Skin epidermis (tissue), 12 donors: ENCODE data around the gene NKAIN2.

Source experiments
- H3K27ac ChIP-seq, 21 experiments: fragments of 200-600 bp; sonication (generic) in 11 of 21; one replicate each; pipeline ENCODE4 v1.5.0; 2020; ENCODE audit warnings: mild to moderate bottlenecking in 3 of 21, inconsistent platforms in 2 of 21, moderate library complexity in 2 of 21
- H3K4me3 ChIP-seq, 7 experiments: fragments of 200-600 bp; sonication (generic) in 2 of 7; one replicate each; pipeline ENCODE4 v1.5.0; 2020; ENCODE audit warnings: inconsistent platforms in 2 of 7, mild to moderate bottlenecking in 2 of 7, moderate library complexity in 1 of 7

Gene NKAIN2

DNA sequence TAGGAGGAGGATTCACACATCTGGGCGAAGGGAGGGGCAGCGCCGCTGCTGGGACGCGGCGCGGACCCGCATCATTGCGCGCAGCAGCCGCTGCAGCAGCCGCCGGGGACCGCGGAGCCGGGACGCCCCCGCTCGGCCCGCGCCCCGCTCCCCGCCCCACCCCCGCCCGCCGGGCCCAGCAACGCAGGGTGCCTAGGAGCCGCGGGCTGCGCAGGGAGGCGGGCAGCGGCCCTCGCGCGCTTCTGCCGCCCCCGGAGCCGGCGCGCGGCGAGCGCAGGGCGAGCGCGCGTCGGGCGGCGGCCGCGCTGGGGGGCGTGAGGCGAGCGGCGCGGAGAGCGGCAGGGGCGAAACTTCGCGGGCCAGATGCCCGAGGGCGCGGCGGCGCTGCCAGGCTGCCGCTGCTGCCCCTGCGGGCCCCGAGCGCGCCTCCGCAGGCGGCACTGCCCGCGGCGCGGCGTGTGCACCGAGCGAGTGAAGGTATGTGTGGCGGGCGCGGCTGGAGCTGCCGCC lies at the start of gene NKAIN2:
NKAIN2 (plus strand) TSS at position 362 of the 510 bp plus-strand sequence.
- Histone ChIP-seq H3K4me3 (peak within 1 kb of the TSS; percentile 9 to 46 (median 27)), H3K27ac (no peak within 1 kb of the TSS)

DNA sequence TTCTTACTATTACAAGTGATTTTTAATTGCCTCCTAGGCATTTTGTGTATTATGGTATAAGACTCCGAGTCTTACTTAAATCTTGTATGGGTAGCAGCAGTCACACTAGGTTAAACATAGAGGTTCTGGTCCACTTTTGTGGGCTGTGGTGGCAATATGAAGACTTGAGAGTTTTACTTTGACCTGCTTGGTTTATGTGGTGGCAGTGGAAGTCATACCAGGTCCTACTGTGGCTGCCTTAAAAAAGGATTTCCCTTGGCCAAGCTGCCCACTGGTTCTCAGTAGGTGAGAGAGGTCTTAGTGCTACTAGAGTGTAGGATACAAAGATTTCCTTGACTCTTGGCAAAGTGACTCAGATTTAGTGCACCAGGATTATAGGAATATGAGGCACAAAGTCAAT lies 44.2 kb upstream of the NKAIN2 start:
- no peak overlapping the region for H3K27ac ChIP-seq
- no peak overlapping the region for H3K4me3 ChIP-seq

DNA sequence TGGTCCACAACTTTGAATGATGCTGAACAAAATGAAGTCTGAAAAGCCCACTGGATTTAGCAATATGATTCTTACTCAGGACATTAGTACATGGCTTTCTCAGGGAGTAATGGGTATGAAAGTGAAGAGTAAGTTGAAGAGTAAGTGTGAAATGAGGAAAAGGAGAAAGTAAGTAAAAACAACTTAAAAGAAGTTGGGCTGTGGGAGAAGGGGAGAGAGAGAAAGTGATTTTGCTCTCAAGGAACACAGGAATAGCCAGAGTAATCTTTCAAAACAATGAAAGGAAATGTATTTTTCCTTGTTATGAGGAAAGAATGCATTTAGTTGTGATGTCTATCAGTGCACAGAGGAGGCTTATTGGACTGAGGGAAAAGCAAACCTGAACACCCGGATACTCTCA lies 39.8 kb upstream of the NKAIN2 start:
- Histone ChIP-seq H3K4me3 (no peak overlapping the region), H3K27ac (no peak overlapping the region)

DNA sequence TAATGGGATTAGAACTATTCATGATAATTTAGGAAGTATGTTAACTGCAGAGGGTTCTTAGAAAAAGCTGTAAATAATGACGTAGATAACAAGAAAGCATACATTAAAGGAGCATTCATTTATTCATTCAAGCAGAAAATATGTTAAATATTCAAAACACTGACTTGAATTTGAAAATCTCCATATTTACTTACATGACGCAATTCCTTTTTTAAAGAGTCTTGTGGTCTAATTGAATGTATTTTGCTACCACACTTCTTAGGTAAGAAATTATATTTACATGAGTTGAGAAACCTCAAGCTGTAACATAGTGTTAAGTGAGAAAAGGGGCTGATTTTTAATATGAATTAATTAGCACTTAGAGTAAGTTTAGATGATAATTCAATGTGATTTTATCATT lies 38.9 kb upstream of the NKAIN2 start:
- H3K4me3 ChIP-seq, result no peak overlapping the region
- no peak overlapping the region for H3K27ac ChIP-seq

DNA sequence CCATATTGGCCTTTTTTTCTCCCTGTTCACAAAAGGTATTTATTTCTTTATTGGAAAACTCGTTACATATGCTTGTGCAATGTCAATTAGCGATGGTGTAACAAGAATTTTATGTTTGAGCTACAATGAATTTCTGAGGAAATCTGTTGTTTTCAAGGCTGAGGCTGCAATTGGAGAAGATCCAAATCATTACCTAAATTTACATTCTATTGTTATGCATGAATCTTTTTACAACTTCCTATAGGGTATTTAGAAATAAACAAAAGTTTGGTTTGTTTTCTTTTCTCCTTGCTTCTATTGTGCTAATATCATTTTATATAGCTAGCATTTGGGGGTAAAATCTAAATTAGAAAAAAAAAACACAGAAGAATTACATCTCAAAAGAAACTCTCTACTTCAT lies 34.7 kb upstream of the NKAIN2 start:
- Histone ChIP-seq H3K4me3 (no peak overlapping the region), H3K27ac (no peak overlapping the region)

DNA sequence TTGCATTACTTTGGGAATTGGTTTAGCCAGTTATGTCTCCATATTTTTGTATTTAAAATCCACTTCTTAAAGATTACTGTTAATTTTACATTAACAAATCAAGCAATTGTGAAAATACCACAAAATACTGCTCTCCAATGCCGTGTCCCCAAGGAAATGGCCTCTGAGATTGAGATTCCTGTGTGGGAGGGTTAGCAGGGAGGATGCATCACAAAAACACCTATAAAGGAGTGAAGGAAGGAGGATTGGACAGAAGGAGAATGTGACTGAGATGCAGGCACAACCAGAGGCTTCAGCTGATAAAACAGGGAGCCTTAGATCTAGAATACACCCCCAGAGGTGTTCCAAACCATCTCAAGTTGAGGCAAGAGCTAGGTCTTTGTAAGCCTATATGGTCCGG lies 34.2 kb upstream of the NKAIN2 start:
- H3K4me3 ChIP-seq, result no peak overlapping the region
- no peak overlapping the region for H3K27ac ChIP-seq

DNA sequence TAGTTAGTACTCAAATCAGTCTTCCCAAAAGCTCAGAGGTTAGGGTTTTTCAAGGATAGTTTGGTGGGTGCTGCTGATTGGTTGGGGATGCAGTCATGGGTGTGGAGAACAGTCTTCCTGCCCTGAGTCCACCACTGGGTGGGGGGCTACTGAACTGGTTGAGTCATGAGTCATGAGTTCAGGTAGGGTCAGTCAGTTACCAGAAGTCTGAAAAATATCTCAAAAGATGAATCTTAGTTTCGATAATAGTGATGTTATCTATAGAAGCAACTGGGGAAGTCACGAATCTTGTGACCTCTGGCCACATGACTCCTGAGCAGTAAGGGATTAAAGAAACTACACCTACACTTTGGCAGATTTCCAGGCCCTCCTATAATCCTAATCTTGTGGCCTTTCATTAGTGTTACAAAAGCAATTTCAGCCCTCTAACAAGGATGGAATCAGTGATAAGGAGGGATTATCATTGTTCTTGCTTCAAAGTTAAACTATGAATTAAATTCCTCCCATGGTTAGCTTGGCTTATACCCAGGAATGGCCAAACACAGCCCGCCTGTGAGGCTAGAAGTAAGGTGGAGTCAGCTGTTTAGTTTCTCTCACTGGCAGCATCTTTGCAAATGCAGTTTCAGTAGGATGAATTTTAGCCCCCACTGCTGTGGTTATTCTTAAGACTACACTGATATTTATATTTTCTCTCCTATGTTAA lies 33.3 kb upstream of the NKAIN2 start:
- Histone ChIP-seq H3K27ac (no peak overlapping the region), H3K4me3 (no peak overlapping the region)

DNA sequence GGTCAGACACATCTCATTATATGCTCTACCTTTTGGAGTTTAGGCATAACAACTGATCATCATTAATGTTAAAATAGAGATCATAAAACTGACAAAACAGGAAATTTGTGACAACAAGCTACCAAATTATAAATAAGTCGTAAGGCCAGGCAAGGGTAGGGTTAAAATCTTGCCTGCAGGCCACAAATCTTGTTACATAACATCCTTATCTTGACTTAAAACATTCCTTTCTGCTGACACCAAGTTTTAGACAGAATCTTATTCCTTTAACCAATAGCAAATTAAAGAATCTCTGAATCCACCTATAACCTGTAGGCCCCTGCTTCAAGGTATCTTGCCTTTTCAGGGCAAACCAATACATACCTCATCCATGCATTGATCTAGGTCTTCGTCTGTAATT lies 32.5 kb upstream of the NKAIN2 start:
- Histone ChIP-seq H3K4me3 (no peak overlapping the region), H3K27ac (no peak overlapping the region)

DNA sequence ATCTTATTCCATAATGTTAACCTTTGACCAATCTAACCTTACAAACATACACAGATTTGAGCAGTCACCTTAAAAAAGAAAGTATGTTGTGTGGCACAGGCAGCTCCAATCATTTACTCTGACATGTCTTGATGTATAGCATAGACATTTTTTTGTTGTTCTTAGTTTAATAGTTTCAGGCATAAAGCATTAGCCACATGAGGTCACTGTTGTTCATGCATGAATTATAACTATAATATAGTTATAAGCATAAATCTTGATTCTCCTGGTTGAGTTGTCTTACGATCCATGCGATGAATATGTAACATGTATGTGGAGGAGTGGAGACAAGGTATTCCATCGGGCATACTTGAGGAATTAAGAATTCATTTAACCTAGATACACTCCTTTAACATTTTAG lies 26.1 kb upstream of the NKAIN2 start:
- no peak overlapping the region for H3K4me3 ChIP-seq

DNA sequence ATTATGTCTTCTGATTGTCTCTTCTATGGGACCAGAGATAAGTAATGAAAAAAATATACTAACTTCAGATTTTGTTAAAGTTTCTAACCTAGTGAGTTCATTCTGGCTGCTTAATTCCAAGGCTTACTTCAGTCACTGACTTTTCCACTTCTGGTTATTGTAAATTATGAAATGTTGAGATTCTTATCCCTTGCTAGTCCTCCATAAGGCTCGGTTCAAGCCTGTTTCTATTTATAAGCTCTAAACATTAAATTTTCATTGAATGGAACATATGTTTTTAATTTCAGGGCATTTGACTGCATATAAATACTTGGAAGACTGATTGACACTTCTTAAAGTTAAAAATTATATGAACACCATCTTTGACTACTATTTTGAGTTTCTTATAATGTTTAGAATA lies 23.6 kb upstream of the NKAIN2 start:
- no peak overlapping the region for H3K4me3 ChIP-seq

More for the DNA sequence above, 26.1 kb upstream of the NKAIN2 start:
- no peak overlapping the region for H3K27ac ChIP-seq

DNA sequence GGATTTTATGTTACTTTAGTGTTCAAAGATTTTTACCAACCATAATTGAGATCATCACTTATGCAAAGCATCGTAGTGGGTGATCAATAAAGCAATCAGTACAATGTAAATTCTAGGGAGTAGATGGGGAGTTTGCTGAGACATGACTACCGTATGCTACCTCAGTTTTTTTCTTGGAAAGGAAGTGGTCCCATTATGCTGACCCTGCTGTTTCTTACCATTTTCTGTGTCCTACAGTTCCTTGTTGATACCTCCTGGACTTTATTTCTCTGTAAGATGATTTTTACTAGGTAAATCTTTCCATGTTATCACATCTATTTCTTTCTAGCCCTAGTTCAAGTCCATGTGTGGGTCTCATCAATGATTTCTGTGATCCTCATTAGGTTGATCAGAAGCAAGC lies 19.3 kb upstream of the NKAIN2 start:
- Histone ChIP-seq H3K27ac (no peak overlapping the region), H3K4me3 (no peak overlapping the region)

More for the DNA sequence above, 23.6 kb upstream of the NKAIN2 start:
- H3K27ac ChIP-seq, result no peak overlapping the region

DNA sequence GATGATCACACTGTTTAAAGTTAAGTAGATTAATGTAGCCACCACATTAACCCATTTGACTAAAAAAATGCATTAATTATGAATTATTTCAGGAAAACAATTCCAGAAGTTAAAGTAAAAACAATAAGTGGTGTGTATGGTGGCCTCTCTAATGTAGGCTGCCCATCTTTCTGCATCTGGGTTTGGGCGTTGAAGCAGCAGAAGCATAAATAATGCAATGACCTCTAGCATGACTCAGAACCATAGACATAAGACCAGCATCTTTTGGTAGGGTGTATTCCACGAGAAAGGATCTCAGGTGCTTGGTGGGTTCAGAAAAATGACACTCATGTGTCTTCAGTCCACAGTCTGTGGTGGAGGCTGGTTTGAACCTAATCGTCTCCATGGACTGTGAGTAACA lies 18.6 kb upstream of the NKAIN2 start:
- Histone ChIP-seq H3K4me3 (no peak overlapping the region), H3K27ac (no peak overlapping the region)

DNA sequence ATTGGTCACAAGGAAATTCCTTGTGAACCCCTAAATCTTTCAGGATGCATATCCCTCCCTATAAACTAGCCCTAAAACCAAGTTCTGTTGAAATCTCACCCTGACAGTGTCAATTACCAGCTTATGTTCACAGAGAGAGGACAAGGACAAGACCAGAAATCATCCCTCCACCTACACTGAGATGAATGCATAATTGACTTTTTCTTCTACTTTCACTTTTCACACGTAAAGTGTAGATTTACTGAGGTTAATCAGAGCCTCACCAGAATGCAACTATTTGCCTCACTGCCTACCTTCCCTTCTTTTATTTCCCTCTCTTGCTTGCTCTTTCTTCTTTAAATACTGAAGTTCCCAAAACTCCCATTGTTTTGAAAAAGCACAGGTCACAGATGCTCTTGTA lies 15.3 kb upstream of the NKAIN2 start:
- Histone ChIP-seq H3K4me3 (no peak overlapping the region), H3K27ac (no peak overlapping the region)

DNA sequence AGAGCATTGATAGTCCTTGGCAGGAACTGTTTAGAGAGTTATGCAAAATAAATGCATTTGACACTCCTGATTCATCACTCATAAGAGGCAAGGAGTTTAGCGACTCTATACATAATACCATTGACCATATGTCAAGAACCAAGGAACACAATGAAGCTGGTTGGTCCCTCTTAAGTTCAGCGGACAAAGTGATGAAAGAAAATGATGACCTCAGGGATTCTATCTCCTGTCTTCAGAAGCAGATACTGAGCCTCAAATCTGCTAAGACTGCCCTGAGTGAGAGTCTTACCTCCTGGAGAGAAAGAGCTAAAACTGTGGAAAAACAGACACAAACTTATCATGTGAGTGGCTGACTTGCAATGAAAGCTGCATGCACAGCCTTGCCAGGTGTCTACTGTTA lies 9.5 kb upstream of the NKAIN2 start:
- Histone ChIP-seq H3K27ac (no peak overlapping the region), H3K4me3 (no peak overlapping the region)

DNA sequence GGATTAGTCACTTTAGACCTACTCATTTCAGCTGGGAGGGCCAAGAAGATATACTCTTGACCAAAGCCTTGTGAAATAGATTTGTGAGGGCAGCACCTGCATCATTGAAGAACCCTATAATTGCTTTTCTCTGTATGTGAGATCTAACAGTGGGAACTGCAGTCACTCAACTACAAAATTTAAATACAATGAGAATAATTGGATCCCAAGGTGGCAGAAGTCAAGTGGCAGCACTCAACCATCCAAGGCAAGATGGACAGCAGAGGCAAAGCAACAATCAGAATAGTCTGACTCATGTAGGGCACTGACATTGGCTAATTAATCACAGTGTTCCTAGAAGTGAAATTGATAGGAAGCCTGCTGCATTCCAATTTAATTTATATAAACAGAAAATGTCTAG lies 8.9 kb upstream of the NKAIN2 start:
- Histone ChIP-seq H3K4me3 (no peak overlapping the region), H3K27ac (no peak overlapping the region)

DNA sequence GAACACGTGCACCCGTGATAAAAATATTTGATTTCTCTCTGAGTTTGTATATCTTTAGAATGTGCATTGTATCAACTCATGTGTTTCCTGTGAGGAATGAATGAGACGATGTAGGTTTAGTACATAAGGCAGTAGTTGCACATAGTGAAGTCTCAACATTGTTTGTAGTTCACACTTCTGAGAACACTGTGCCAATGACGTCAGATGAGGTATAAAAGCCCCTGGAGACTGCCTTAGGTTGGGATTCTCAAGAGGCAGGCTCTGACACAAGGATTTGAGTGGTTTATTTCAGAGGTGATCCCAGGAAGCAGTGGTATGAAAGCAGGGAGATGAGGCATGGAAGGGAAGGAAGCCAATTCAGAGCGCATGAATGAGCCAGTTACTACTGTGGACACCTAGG lies 2.6 kb upstream of the NKAIN2 start:
- H3K4me3 ChIP-seq, result no peak overlapping the region
- no peak overlapping the region for H3K27ac ChIP-seq

DNA sequence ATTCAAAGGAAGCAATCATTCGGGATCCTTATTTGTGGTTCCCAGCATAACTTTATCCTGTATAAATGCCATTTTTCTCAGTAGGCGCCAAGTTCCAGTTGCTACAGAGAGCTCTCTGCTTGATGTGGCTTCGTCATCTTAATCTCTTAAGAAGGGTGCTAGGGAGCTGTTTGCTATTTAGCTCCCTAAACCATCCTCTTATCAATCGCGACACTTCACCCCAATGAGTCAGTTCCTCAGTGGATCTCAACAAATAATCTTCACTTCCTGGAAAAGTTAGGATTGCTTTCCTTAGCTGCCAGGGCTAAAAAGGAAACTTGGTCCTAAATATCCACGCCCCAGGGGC lies 1.3 kb upstream of the NKAIN2 start:
- Histone ChIP-seq H3K4me3 (peak overlapping the region in 2 of 7 experiments; percentile 25 to 46), H3K27ac (no peak overlapping the region)

DNA sequence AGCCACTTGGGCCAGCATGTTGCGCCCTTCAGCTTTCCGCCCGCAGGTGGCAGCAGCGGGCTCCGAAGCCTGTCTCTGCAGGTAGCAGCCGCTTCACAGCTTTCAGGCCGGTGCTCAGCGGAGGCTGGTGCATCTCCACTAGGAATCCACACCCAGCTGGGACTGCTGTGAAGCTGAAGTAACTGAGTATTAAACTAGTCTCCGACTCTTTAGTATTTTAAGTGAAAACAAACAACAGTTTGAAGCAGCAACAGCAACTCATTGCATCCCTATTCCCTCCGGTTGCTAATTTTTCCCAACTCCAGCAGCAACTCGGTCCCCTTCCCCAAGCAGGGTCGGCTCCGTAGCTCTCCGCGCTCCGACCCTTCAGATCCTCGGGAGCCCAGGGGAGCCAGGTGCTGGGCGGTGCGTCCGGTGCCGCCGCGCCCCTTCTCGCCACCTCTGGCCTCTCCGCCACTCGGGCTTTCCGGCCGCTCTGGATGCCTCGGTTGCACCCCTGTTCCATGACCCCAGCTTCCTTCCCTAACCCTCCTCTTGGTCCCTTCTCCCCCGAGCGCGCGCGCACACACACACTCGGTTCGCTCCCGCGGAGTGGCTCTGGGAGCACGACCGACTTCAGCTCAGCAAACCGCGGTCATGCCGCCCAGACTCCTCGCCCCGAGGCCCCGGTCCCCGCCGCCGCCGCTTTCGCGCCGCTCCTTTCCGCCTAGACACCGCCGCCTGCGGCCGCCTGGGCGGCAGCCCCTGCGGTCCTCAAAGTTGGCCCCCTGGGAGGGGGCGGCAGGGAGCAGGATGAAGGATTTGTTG lies 765 bp upstream of the NKAIN2 start:
- Histone ChIP-seq H3K27ac (no peak overlapping the region), H3K4me3 (peak overlapping the region; percentile 9 to 46 (median 27))

DNA sequence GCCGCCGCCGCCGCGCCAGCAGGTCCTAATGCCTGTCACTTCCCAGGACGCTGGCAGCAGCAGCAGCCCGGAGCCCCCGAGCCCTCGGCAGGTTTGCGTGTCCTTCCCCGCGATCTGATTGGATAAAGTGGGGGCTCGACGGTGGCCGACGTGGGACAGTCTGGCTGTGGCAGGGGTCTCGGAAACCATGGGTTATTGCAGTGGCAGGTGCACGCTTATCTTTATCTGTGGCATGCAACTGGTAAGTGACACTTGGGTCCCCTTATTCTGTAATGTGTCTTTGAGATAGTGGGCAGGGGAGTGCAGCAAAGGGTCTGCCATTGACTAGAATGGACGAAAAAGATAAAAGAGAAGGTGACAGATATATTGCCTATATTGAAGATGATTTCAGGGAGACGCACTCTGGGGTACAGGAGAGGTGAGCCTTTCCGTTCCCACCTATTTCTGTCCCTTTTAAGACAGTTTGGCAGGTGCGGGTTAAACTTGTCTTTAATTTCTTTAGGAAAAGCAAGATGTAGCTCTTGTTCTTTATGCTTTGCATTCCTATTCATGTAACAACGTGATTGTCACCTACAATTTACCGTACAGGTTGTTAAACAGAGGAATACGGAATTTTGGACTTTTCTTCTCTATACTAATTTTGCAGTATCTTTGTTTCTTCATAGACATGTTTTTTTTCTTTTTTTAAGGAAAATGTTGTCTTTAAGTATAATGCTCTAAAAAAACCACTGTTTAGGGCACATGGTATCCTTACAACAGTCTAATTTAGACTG lies 535 bp downstream of the NKAIN2 start:
- Histone ChIP-seq H3K27ac (no peak overlapping the region), H3K4me3 (peak overlapping the region in 2 of 7 experiments; percentile 24 to 46)

DNA sequence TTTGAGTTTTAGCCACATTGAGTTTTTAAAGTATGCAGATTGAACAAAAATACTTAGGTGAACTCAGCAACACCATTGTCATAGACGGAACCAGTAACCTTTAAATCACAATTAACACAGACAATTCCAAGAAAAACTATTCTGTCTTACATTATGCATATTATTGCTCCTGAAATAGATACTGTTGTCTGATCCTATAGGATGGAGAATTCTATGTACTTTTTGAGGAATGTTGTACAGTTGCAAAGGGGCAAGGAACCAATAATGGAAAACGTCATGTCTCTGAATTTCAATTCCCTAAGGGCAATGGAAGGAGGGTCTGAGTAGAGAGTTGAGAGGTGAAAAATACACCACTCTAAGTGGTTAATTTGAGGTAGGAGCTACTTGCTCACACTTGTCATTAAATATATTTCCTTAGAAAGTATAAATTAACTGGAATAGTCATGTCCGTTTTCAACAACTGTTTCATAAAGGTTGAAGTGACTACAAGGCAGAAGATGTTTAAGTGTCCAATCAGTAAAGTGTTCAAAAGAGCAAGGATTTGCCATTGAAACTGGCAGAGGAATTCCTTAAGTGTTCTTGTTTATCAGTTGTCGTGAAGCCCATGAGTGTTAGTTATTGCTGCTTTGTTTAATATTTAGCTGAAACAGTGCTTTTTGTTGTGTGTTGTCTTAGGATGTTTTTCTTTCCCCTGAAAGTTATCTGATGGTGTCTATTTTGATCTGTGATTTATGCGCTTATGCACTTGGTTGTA lies 1.3 kb downstream of the NKAIN2 start:
- H3K4me3 ChIP-seq, result no peak overlapping the region
- H3K27ac ChIP-seq, result no peak overlapping the region
